ENCODE data around the gene ITIH1. TPM values are rescaled to one million over a fixed set of nuclear protein-coding genes. Genes with fewer than 3 reads are reported as not detected.

ITIH1 gene
- total RNA-seq, 1 experiment from 2014 or later = 0.26 TPM

DNA sequence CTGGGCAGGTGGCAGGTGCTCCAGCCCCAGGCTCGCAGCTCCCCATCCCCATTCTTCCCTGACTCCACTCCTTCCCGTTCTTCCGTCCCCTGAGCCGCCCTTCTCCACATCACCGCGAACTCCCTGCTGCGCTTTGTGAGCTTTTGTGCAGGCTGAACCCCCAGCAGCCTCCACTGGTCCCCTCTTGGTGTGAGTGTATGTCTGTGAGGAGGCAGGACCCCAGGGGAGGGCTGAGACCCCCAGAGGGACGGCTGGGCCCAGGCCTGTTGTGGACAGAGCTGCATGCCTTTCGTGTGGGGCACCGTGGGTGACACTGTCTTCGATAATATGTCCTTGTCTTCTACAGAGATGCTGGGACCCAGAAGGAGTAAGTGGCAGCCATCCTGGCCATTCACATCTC, 9.8 kb downstream of the ITIH1 start:
- POLR2A ChIA-PET = no interaction called here
- CTCF ChIA-PET = interaction anchor here (1.9 to 5.4 kb wide), 2 partner anchors 12 to 34 kb away, joined by 7 to 41 read pairs; no protein-coding TSS in a partner anchor
- Mint-ChIP-seq H3K27me3 (ENCODE audit: low read depth) (no peaks in the 10 kb centered on the region), H3K4me1 (peaks cover 7% of the 10 kb centered on the region), H3K9me3 (no peaks in the 10 kb centered on the region), H3K27ac (no peak overlapping the region), H3K36me3 (no peaks in the 10 kb centered on the region), H3K4me3 (no peak overlapping the region)
- ATAC-seq (no peak), DNase-seq (ENCODE audit: low spot score) (no peak)
- TF ChIP-seq, protein P1, sequence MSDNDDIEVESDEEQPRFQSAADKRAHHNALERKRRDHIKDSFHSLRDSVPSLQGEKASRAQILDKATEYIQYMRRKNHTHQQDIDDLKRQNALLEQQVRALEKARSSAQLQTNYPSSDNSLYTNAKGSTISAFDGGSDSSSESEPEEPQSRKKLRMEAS (CRISPR knock-in tag; IDR thresholded peaks at IDR 0.05) = no peak
- no peak for TF ChIP-seq ZNF396 (CRISPR knock-in tag; IDR thresholded peaks at IDR 0.05; ENCODE audit: borderline replicate concordance)
- TF ChIP-seq CBFB (CRISPR knock-in tag; IDR thresholded peaks at IDR 0.05; ENCODE audit: low read depth) = no peak
- no peak for TF ChIP-seq ZNF138 (CRISPR knock-in tag; conservative IDR thresholded peaks at IDR 0.05)

DNA sequence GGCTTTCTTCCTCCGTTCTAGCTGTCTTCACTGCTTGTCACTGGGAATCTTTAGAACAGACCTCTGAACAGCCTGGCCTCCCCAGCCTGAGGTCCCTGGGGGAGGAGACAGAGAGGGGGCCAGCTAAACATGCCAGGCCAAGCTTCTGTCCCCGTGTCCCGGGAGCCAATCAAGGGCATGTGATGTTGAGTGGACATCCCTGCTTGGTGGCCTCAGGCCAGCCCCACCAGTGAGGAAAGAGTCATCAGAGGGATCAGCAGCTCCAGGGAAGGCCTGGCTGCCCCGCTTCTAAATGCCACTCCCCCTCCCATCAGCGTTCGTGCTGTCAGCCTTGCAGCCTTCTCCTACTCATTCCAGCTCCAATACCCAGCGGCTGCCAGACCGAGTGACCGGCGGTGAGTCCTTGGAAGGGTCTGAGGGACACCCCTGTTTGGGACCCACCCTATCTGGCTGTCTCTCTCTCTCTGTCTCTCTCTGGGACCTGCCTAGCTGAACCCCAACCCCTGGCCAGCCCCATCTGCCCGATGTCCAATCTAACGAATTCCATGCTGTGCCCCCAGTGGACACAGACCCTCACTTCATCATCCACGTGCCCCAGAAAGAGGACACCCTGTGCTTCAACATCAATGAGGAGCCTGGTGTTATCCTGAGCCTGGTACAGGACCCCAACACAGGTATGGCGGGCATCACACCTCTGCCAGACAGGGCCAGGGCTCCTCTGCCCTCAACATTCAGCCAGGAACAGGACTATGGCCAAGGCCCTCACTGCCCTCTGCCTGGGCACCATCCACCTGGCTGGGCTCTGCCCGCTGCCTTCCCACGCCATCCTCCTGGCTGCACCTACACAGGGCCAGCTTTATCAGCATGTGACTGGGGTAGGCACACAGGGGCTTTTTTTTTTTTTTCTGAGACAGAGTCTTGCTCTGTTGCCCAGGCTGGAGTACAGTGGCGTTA, 10.6 kb downstream of the ITIH1 start:
- ChIA-PET CTCF (interaction anchor here (0.5 to 5.4 kb wide), 5 partner anchors 11 to 610 kb away, joined by 3 to 41 read pairs (median 7); no protein-coding TSS in a partner anchor), POLR2A (no interaction called here)
- DNase-seq (ENCODE audit: low spot score) (no peak), ATAC-seq (no peak)
- no peaks in the 10 kb centered on the region for H3K36me3 Mint-ChIP-seq
- H3K27me3 Mint-ChIP-seq (ENCODE audit: low read depth) = no peaks in the 10 kb centered on the region
- peak overlapping the region; percentile 9; the same call in 1 of the 2 replicates for H3K27ac Mint-ChIP-seq
- H3K9me3 Mint-ChIP-seq = no peaks in the 10 kb centered on the region
- no peak overlapping the region for H3K4me3 Mint-ChIP-seq
- TF ChIP-seq GRHL2 (CRISPR knock-in tag; IDR thresholded peaks at IDR 0.05; ENCODE audit: insufficient replicate concordance, severe bottlenecking) (no peak), GTF2I (CRISPR knock-in tag; conservative IDR thresholded peaks at IDR 0.05) (no peak), ZNF263 (CRISPR knock-in tag; IDR thresholded peaks at IDR 0.05; ENCODE audit: low read depth) (no peak), NR2C2 (CRISPR knock-in tag; IDR thresholded peaks at IDR 0.05) (no peak), NFATC4 (CRISPR knock-in tag; IDR thresholded peaks at IDR 0.05) (no peak), FOXP1 (CRISPR knock-in tag; IDR thresholded peaks at IDR 0.05; ENCODE audit: borderline replicate concordance) (no peak), IRF2 (CRISPR knock-in tag; IDR thresholded peaks at IDR 0.05; ENCODE audit: borderline replicate concordance, low read depth) (no peak), SMAD3 (CRISPR knock-in tag; IDR thresholded peaks at IDR 0.05; ENCODE audit: borderline replicate concordance) (no peak), ATF1 (CRISPR knock-in tag; IDR thresholded peaks at IDR 0.05) (no peak), NR1H2 (CRISPR knock-in tag; IDR thresholded peaks at IDR 0.05) (no peak), MYBL2 (CRISPR knock-in tag; IDR thresholded peaks at IDR 0.05) (no peak)
- TF ChIP-seq, protein P2, sequence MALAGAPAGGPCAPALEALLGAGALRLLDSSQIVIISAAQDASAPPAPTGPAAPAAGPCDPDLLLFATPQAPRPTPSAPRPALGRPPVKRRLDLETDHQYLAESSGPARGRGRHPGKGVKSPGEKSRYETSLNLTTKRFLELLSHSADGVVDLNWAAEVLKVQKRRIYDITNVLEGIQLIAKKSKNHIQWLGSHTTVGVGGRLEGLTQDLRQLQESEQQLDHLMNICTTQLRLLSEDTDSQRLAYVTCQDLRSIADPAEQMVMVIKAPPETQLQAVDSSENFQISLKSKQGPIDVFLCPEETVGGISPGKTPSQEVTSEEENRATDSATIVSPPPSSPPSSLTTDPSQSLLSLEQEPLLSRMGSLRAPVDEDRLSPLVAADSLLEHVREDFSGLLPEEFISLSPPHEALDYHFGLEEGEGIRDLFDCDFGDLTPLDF (CRISPR knock-in tag; IDR thresholded peaks at IDR 0.05) = no peak
- TF ChIP-seq, protein P3, sequence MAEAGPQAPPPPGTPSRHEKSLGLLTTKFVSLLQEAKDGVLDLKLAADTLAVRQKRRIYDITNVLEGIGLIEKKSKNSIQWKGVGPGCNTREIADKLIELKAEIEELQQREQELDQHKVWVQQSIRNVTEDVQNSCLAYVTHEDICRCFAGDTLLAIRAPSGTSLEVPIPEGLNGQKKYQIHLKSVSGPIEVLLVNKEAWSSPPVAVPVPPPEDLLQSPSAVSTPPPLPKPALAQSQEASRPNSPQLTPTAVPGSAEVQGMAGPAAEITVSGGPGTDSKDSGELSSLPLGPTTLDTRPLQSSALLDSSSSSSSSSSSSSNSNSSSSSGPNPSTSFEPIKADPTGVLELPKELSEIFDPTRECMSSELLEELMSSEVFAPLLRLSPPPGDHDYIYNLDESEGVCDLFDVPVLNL (CRISPR knock-in tag; IDR thresholded peaks at IDR 0.05; ENCODE audit: borderline replicate concordance, low read depth) = no peak
- TF ChIP-seq, protein P4, sequence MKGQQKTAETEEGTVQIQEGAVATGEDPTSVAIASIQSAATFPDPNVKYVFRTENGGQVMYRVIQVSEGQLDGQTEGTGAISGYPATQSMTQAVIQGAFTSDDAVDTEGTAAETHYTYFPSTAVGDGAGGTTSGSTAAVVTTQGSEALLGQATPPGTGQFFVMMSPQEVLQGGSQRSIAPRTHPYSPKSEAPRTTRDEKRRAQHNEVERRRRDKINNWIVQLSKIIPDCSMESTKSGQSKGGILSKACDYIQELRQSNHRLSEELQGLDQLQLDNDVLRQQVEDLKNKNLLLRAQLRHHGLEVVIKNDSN (CRISPR knock-in tag; IDR thresholded peaks at IDR 0.05) = no peak
- TF ChIP-seq, protein P5, sequence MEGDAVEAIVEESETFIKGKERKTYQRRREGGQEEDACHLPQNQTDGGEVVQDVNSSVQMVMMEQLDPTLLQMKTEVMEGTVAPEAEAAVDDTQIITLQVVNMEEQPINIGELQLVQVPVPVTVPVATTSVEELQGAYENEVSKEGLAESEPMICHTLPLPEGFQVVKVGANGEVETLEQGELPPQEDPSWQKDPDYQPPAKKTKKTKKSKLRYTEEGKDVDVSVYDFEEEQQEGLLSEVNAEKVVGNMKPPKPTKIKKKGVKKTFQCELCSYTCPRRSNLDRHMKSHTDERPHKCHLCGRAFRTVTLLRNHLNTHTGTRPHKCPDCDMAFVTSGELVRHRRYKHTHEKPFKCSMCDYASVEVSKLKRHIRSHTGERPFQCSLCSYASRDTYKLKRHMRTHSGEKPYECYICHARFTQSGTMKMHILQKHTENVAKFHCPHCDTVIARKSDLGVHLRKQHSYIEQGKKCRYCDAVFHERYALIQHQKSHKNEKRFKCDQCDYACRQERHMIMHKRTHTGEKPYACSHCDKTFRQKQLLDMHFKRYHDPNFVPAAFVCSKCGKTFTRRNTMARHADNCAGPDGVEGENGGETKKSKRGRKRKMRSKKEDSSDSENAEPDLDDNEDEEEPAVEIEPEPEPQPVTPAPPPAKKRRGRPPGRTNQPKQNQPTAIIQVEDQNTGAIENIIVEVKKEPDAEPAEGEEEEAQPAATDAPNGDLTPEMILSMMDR (IDR thresholded peaks at IDR 0.05) = no peak
- peaks cover under 1% of the 10 kb centered on the region; the same call in 1 of the 2 replicates for H3K4me1 Mint-ChIP-seq

Measured in WTC11 (cell line).